GM21390 (cell line): Measurements from ENCODE around the gene NDEL1.

ENCODE experiments used
- ATAC-seq: cut with Tn5 transposase; IDR thresholded peaks from one replicate; pipeline ENCODE4 v1.9.1; 2021; ENCODE audit not compliant: unreplicated experiment

The NDEL1 gene

GRCh38 chr17:8477715-8478441 is 42.2 kb downstream of the NDEL1 start:
- no peak for ATAC-seq

- ATAC-seq: no peak
Observed at GRCh38 chr17:8479431-8479947, 43.8 kb downstream of the NDEL1 start.

- no peak for ATAC-seq
Observed at GRCh38 chr17:8480011-8480976, 44.6 kb downstream of the NDEL1 start.

DNA sequence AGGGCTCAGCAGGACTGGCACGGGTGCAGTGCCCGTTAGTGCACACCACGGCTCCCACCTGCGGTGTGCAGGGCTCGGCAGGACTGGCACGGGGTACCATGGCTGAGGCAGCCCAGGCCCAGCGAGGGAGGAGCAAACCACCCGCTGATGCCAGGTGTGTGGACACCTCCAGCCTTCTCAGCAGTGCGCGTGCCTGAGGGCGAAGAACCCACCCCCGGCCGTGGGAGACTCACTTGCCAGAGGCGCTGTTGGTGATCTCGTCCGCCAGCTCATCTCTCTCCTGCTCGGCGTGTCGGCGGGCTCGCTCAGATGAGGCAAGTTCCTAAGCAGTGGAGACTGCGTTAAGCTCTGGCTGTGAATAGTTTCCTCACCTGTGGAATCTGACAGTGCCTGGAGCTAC is 45.4 kb downstream of the NDEL1 start:
- ATAC-seq: no peak

- no peak for ATAC-seq
Observed at GRCh38 chr17:8481703-8482102, 46.0 kb downstream of the NDEL1 start.

GRCh38 chr17:8482546-8482945 is 46.9 kb downstream of the NDEL1 start:
- ATAC-seq: no peak

- ATAC-seq: no peak
Observed at GRCh38 chr17:8484465-8484864, 48.8 kb downstream of the NDEL1 start.

DNA sequence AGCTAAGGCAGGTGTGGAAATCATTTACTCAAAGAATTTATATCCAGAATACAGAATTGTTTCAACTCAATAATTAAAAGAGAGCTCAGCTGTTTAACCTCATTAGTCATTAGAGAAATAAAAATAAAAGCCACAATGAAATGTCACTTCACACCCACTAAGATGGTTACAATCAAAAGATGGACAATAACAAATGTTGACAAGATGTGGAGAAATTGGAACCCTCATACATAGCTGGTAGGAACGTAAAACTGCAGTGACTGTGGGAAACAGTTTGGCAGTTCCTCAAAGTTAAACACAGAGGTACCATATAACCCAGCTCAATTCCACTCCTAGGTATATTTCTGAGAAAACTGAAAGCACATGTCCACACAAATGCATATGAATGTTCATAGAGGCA is 49.8 kb downstream of the NDEL1 start:
- no peak for ATAC-seq

GRCh38 chr17:8487130-8487645 is 51.5 kb downstream of the NDEL1 start:
- ATAC-seq: no peak

GRCh38 chr17:8487743-8488142 is 52.1 kb downstream of the NDEL1 start:
- ATAC-seq: no peak

- ATAC-seq: no peak
Observed at GRCh38 chr17:8488491-8488890, 52.8 kb downstream of the NDEL1 start.

GRCh38 chr17:8488901-8489300 is 53.2 kb downstream of the NDEL1 start:
- ATAC-seq: no peak

GRCh38 chr17:8489841-8490240 is 54.2 kb downstream of the NDEL1 start:
- no peak for ATAC-seq

DNA sequence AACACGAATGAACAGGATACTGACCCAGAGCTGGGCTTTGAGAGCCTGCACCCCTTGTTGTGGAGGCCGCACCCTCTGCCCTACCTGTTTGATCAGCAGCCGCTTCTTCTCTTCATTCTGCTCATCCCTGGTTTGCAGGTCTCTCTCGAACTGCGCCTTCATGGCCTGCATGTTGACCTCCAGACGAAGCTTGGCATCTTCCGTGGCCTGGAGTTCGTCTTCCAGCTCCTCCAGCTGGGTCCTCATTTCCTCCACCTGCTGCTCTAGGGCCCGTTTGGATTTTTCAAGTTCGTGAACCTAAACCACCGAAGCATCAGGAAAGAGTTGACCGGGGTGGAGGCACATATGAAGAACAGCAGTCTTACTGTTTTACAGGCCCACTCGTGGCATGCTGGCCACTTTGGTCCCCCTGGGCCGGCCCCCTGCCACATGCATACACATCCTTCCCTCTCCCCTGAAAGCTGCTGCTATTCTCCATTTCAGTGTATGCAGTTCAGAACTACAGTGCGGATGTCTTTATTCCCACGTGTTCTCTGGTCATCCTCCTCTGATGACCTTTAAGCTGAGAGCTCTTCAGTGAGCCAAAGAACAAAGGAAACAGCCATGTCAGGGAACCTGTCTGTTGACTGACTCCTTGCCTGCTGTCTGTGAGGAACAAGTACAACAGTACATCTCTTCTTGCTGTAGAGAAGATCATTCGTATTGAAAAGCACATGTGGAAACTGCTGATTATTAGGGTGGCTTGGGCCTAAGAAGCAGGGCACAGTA is 54.8 kb downstream of the NDEL1 start:
- no peak for ATAC-seq

GRCh38 chr17:8492121-8492520 is 56.4 kb downstream of the NDEL1 start:
- ATAC-seq: no peak

- ATAC-seq: no peak
Observed at GRCh38 chr17:8494021-8494420, 58.3 kb downstream of the NDEL1 start.

DNA sequence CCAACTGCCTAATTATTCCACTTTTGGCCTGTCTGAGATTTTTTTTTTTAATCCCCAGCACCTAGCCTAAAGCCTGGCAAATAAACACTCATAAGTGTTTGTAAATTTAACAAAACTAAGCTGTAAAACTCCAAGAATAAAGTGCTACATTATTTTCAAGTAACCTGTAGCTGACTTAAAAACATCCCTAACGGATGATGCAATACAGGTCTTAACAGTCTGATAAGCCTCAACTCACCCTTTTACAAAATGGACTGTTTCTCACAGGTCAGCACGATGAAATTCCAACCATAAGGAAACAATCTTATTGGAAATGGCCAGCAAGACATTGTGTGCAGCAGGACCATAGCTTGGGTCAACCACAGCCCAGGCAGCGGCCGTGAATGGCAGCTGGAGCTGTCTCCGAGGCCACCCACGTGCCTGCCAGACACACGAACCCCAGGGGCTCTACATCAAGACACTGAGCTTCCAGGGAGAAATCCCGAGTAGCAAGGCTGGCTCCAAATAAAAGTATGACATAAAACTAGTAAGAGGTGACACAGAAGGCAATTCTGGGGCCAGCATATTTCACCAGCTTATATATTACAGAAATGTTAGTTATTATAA is 58.9 kb downstream of the NDEL1 start:
- ATAC-seq: no peak

GRCh38 chr17:8496081-8496480 is 60.4 kb downstream of the NDEL1 start:
- no peak for ATAC-seq

- ATAC-seq: no peak
Observed at GRCh38 chr17:8499171-8499570, 63.5 kb downstream of the NDEL1 start.

GRCh38 chr17:8499614-8500013 is 63.9 kb downstream of the NDEL1 start:
- no peak for ATAC-seq

DNA sequence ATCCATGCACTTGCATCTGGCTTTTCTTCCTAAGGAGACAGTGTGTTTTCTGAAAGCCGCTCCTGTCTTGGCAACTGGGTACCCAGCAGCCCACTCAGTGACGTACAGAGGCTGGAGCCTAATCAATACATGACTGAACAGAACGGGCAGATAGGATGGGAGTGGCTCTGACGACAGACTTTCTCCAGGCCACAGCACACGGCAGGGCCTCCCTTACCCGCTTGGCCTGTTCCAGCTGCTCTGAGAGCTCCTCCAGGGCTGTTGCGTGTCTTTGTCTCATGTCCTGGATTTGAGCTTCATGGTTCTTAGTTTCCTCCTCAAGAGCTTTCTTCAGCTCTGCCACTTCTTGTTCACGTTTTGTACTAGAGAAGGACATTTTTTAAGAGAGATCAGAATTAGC is 64.9 kb downstream of the NDEL1 start:
- ATAC-seq: no peak
